GM19468 (cell line): ENCODE data around the gene MICAL3.

ENCODE experiments used
- ATAC-seq: cut with Tn5 transposase; IDR thresholded peaks from one replicate; pipeline ENCODE4 v1.9.1; 2021; ENCODE audit warnings: mild to moderate bottlenecking, moderate library complexity, moderate number of reproducible peaks; ENCODE audit not compliant: unreplicated experiment; ENCODE audit errors: extremely low read depth

Gene MICAL3

GRCh38 chr22:17789379-17790200, 234.8 kb downstream of the MICAL3 start:
- no peak for ATAC-seq

DNA sequence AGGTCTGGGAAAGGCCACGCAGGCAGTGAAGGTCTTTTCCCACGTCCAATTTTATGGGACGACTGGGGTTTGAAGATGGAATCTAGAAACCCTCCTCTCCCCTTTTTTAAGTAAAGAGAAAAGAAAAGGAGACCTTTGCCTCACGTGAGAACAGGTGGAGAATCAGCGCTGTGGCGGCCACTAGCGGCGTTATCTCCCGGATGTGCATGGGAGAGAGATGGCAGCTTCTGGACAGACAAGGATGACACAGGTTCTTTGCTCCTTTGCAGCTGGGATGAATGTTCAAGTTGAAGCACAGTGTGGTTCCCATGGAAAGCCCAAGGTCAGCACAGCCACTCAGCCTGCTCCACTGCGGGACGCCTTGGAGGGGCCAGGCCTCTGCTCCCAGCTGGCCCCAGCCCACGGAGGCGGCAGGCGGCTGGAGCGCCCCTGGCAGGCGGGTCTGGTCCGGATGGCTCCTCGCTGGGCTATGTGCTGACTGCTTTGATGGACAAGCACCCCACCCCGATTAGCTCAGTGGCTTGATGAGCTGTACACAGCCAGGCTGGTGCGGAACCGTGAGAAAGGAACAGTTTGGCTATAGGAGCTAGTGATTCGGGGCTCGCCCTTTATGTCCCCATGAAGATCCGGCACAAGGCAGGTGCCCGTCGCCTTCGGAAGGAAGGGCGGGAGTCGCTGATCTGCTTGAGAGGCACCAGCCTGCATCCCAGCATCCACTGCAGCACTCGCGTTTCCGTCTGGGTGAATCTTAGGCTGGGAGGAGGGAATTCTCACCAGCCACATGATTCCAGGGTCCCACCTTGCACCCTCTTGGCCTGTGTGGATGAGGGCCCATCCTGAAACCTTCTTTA, 235.6 kb downstream of the MICAL3 start:
- ATAC-seq = no peak

DNA sequence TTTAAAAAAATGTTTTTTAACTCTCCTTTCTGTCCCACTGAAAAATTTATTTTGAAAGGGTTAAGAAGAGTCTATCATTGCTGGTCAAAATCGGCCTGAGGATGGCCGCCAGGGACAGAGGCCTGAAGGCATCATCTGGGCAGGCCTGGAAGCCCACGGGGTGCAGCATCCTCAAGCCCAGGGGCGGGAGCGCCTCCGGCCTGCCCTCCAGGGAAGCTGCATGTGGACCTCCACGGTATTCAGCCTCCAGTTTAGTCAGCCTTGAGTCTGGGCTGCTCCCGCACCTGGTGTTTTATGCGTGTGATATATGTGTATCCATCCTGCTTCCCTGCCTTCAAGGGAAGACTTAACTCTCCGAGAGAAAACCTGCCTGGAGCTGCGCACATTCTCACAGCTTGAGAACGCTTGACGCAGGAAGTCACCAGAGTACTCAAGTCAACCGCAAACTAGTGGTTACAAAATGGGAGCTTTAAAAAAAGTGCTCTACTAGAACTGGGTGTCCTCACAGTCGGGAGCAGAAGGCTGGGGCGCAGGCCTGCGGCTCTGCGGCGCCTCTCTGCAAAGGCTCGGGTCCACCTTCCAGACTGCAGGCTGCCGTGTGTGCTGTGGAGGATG, 236.5 kb downstream of the MICAL3 start:
- ATAC-seq = no peak

GRCh38 chr22:17787241-17787640, 237.1 kb downstream of the MICAL3 start:
- no peak for ATAC-seq

- no peak for ATAC-seq
Measured at GRCh38 chr22:17786435-17787161, 237.8 kb downstream of the MICAL3 start.

DNA sequence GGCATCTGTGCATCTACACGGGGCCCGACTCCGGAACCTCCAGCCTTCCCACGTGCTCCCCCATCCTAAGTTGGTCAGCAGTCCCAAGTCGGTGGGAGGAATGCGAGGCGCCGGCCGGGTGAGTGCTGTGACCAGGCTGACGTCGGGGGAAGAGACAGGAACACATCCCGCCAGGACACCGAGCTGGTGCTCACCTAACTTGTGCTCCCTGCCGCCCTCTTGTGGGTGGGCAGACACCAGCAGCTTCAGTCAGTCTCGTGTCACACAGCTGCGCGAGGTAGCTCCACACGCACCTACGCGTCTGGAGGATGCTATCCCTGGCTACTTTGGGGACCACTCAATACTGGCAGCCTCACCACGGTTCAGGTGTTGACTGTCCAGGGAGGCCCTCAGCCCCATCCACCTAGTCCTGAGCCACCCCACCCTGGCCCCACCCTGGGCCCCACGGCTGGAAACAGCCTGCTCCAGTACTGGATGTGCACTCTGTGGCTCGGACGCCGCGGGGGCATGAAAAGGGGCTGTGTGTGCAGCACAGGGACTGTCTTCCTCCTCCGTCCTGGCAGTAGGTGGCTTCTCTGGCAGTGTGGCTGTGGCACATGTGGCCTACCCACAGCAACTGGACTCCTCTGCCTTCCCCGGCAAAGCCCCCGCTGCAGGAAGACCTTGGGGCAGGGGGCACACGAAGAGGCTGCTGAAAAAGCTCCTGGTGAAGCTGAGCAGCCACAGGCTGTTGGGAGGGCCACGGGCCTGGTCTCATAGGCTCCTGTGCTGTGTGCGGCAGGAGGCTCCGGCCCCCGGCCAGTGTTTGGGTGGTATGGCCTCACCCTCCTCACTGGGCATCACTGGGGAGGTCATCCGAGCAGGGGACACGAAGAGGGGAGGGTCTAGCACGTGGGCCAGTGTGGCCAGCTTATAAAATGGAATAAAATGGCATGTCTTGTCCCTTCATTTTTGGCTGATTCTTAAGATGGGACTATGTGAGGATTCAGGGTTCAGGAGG, 238.9 kb downstream of the MICAL3 start:
- no peak for ATAC-seq

DNA sequence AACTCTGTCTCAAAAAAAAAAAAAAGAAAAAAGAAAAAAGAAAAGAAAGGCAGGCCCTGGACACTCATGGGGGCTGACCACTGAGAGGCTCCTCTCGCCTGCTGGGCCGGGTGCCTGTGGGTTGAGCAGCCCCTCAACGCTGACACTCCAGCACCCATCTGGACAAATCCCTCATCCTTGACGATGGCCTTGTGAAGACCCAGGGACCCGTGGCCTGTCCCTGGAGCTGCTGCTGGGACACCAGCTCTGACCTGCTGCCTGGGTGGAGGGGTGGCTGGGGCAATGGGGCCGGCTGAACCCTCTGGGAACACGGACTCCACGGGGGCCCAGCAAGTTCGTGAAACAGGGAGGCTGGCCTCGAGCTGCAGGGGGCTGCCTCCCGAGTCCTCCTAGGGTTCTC, 239.6 kb downstream of the MICAL3 start:
- no peak for ATAC-seq

- no peak for ATAC-seq
Measured at GRCh38 chr22:17783773-17784480, 240.4 kb downstream of the MICAL3 start.

- no peak for ATAC-seq
Measured at GRCh38 chr22:17783312-17783711, 241.0 kb downstream of the MICAL3 start.

DNA sequence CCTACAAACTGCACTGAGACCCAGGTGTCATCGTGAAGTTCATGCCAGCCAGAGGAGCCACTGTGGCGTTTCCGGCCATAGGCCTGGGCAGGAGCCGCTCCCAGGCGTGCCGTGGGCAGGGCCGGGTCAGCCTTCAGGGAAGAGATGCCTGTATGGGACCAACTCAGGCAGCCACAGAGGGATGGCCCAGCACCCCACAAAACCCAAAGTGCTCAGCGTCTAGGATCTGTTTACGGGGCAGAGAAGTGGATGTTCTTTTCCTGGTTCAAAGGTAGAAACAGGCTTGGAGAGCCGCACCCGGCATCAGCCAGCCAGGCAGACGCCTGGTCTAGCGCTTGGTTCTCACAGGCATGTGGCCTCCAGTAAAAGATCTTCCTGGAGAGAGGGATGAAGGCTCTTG, 241.7 kb downstream of the MICAL3 start:
- ATAC-seq = no peak

DNA sequence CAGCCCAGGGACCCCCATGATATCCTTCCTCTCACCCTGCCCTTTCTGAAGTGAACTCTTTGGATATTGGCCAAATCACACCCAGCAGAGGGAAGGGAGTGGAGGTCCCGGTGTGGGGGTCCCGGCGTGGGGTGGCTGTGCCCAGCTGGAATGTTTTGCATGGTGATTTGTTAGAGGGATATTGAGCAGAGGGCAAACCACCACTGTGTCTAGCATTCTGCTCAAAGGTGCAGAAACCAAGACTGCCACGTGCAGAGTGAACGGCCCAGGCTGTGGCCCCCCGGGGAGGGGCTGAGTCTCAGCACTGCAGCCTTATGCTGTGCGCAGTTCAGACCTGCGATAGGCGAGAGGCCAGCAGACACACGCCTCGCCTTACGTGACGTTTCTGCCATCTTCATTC, 242.2 kb downstream of the MICAL3 start:
- no peak for ATAC-seq

DNA sequence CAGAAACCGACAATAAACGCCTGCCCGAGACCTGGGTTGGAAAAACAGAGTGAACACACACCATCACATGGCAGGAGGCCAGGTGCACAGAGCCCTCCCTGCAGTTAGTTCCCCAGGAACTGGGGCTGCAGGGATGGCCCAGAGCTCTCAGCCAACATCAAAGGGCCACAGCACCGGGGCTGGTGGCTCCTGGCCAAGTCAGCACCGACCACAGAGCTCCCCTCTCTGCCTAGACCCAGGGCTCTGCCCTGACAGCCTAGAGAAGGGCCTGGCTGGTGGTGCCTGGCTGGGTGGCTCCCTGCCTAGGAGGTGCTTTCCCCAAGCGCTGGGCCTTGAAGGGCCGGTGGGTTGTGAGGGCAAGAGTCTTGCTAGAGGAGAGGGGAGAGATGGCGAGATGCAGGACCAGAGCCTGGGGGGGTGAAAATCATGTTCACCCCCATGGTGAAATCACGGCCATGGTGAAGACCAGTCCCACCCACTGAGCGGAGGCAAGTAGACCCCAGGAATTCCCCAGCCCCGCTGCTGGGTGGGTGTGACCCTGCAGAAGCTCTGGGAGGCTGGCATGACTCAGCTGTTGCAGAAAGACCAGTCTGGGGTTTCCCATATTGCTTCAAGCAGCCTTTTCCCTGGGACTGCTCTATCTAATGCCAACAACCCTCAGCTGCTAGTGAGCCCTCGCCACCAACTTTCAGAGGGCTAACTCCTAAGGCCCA, 242.9 kb downstream of the MICAL3 start:
- no peak for ATAC-seq

GRCh38 chr22:17780741-17781318, 243.5 kb downstream of the MICAL3 start:
- ATAC-seq = no peak

- no peak for ATAC-seq
Measured at GRCh38 chr22:17780116-17780740, 244.1 kb downstream of the MICAL3 start.

DNA sequence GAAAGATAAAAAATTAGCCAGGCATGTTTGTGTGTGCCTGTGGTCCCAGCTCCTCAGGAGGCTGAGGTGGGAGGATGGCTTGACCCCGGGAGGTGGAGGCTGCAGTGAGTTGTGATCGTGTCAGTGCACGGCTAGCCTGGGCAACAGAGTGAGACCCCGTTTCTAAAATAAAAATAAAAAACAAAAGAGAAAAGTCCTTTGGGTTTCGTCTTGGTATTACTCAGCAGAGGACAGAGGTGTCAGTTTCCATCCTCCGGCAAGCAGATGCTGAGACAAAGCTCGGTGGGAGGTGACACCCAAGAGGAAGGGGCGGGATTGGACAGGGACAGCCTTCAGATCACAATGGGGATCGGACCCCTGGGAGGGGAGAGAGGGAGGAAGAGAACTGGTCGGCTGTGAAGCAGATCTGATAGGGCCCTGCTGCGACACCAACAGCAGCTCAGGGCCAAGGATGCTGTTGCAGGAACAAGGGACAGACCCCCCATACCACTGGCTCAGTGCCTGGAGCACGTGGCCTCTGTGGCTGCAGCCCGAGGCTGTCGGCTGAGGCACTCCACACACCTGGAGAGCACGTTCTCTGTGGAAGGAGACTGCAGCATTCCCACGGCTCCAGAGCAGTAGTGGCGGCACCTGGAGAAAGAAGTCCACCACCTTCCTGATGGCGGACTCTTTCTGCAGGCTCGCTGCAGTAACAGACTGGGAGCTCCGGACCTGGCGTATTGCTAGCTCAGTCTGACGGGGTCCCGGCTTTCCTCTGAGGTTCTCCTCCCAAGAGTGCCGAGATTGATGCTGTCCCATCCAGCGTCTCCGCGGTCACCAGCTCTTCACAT, 244.9 kb downstream of the MICAL3 start:
- no peak for ATAC-seq

- ATAC-seq = no peak
Measured at GRCh38 chr22:17778412-17778976, 245.9 kb downstream of the MICAL3 start.
